Vagina (tissue), 2 donors: Measurements from ENCODE around the gene FABP1.

Experiments
- CTCF ChIP-seq, 3 experiments: fragments of 450-650 bp in 2 of 3; fragments of 200-600 bp in 1 of 3; sonication (generic) in 1 of 3; IDR thresholded peaks; one replicate each; pipeline ENCODE4 v1.5.1; 2017 to 2019; ENCODE audit warnings: antibody characterized with exemption in 3 of 3, mild to moderate bottlenecking in 2 of 3, moderate library complexity in 2 of 3
- POLR2A ChIP-seq, 2 donors: fragments of 450-650 bp; IDR thresholded peaks; one replicate each; pipeline ENCODE4 v1.6.1; 2017; ENCODE audit warnings: antibody characterized with exemption in 2 of 2, mild to moderate bottlenecking in 2 of 2, moderate library complexity in 2 of 2

DNA sequence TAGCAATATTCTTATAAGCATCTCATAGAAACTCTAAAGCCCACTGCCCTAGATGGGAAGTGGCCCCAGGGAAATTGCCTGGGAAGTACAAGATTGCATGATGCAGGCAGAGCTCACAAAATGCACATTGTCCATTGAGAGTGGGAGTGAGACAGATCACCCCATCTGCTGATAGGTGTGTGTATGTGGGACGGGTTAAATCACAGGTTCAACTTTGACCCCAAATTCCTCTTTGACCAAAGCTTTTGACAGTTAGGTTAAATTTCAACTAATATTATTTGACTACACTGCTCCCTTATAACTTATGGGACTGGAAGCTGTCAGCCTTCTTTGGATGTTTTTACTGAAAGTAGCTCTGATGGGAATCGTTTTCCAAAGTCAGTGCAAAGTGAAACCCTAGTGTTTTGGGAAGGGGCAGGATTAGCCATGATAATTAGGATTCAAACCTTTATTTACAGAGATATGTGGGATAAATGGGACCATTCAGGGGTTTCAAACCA lies 11.4 kb upstream of the FABP1 start:
- TF ChIP-seq POLR2A (IDR thresholded peaks at IDR 0.05) (no peak), CTCF (IDR thresholded peaks at IDR 0.05) (no peak)
